Mesenchymal stem cell (in vitro differentiated cells and primary cell): ENCODE results near the gene JMJD7.

Source experiments
- DNase-seq: peaks from one replicate; pipeline ENCODE4 v3.0.0-alpha.2; 2013
- H2AFZ ChIP-seq: one replicate; pipeline ENCODE4 v1.6.1; 2013; ENCODE audit warnings: low read depth, mild to moderate bottlenecking, control low read depth, inconsistent platforms, low read length, moderate library complexity
- H2AK5ac ChIP-seq: 2 replicates; pipeline ENCODE4 v1.6.1; 2013; ENCODE audit warnings: low read length, moderate library complexity, mild to moderate bottlenecking, inconsistent platforms; ENCODE audit not compliant: severe bottlenecking
- H2BK120ac ChIP-seq: one replicate; pipeline ENCODE4 v1.6.1; 2013; ENCODE audit warnings: low read depth, mild to moderate bottlenecking, inconsistent platforms, low read length, moderate library complexity
- H2BK12ac ChIP-seq, 2 experiments: one replicate each; pipeline ENCODE4 v1.6.1; 2013; ENCODE audit warnings: inconsistent platforms in 2 of 2, low read length in 2 of 2, mild to moderate bottlenecking in 2 of 2, moderate library complexity in 2 of 2, control low read depth in 1 of 2
- H2BK15ac ChIP-seq: one replicate; pipeline ENCODE4 v1.6.1; 2013; ENCODE audit warnings: mild to moderate bottlenecking, low read depth, inconsistent platforms; ENCODE audit not compliant: poor library complexity, severe bottlenecking
- H2BK5ac ChIP-seq: 2 replicates; pipeline ENCODE4 v1.6.1; 2013; ENCODE audit warnings: low read depth, mild to moderate bottlenecking, low read length, control low read depth, inconsistent platforms; ENCODE audit not compliant: poor library complexity, severe bottlenecking
- H3K14ac ChIP-seq, 2 experiments: one replicate each; pipeline ENCODE4 v1.6.1; 2013; ENCODE audit warnings: inconsistent platforms in 2 of 2, low read length in 2 of 2, control low read depth in 1 of 2, mild to moderate bottlenecking in 1 of 2, moderate library complexity in 1 of 2
- H3K18ac ChIP-seq, 2 experiments: one replicate each; pipeline ENCODE4 v1.6.1; 2013; ENCODE audit warnings: inconsistent platforms in 2 of 2, low read length in 2 of 2, control low read depth in 1 of 2, low read depth in 1 of 2, mild to moderate bottlenecking in 1 of 2
- H3K23ac ChIP-seq, 2 experiments: one replicate each; pipeline ENCODE4 v1.6.1; 2013; ENCODE audit warnings: inconsistent platforms in 2 of 2, low read length in 2 of 2, mild to moderate bottlenecking in 2 of 2, moderate library complexity in 2 of 2, control low read depth in 1 of 2
- H3K27ac ChIP-seq: 2 replicates; pipeline ENCODE4 v1.5.1; 2013; ENCODE audit warnings: mild to moderate bottlenecking, moderate library complexity, low read length, control low read depth, inconsistent platforms; ENCODE audit not compliant: poor library complexity, severe bottlenecking
- H3K27me3 ChIP-seq, 2 experiments: 2 replicates each; pipeline versions ENCODE4 v1.6.1 to v1.7.0; 2013; ENCODE audit warnings: low read length in 2 of 2, mild to moderate bottlenecking in 2 of 2, moderate library complexity in 2 of 2, control low read depth in 1 of 2, inconsistent platforms in 1 of 2; ENCODE audit not compliant: control insufficient read depth in 1 of 2, insufficient read depth in 1 of 2
- H3K36me3 ChIP-seq, 2 experiments: 2 replicates each; pipeline versions ENCODE4 v1.6.1 to v1.7.0; 2013; ENCODE audit warnings: low read length in 2 of 2, control low read depth in 1 of 2, inconsistent platforms in 1 of 2, low read depth in 1 of 2, mild to moderate bottlenecking in 1 of 2; ENCODE audit not compliant: insufficient read depth in 2 of 2, control insufficient read depth in 1 of 2
- H3K4ac ChIP-seq, 2 experiments: one replicate each; pipeline ENCODE4 v1.6.1; 2013; ENCODE audit warnings: inconsistent platforms in 2 of 2, low read length in 2 of 2, mild to moderate bottlenecking in 2 of 2, moderate library complexity in 2 of 2, control low read depth in 1 of 2, low read depth in 1 of 2
- H3K4me1 ChIP-seq: 2 replicates; pipeline ENCODE4 v1.6.1; 2013; ENCODE audit warnings: low read depth, low read length, control low read depth; ENCODE audit not compliant: control insufficient read depth, insufficient read depth
- H3K4me2 ChIP-seq: 2 replicates; pipeline ENCODE4 v1.6.1; 2013; ENCODE audit warnings: low read length, mild to moderate bottlenecking, inconsistent platforms; ENCODE audit not compliant: poor library complexity, severe bottlenecking
- H3K4me3 ChIP-seq, 2 experiments: 2 replicates each; pipeline versions ENCODE4 v1.5.1 to v1.7.0; 2013; ENCODE audit warnings: low read length in 2 of 2, mild to moderate bottlenecking in 2 of 2, control low read depth in 1 of 2, low read depth in 1 of 2; ENCODE audit not compliant: insufficient read depth in 1 of 2
- H3K79me1 ChIP-seq: replicated peaks from 2 replicates; pipeline ENCODE4 v1.6.1; 2013; ENCODE audit warnings: mild to moderate bottlenecking, control low read depth, low read length, inconsistent platforms; ENCODE audit not compliant: poor library complexity, severe bottlenecking
- H3K9ac ChIP-seq: 2 replicates; pipeline ENCODE4 v1.7.0; 2013; ENCODE audit warnings: mild to moderate bottlenecking, low read length, moderate library complexity
- H3K9me3 ChIP-seq: 2 replicates; pipeline ENCODE4 v1.7.0; 2013; ENCODE audit warnings: mild to moderate bottlenecking, low read length; ENCODE audit not compliant: control insufficient read depth
- H4K8ac ChIP-seq: one replicate; pipeline ENCODE4 v1.6.1; 2013; ENCODE audit warnings: inconsistent platforms, mild to moderate bottlenecking, low read length, moderate library complexity
- H4K91ac ChIP-seq: one replicate; pipeline ENCODE4 v1.6.1; 2013; ENCODE audit warnings: mild to moderate bottlenecking, low read length, inconsistent platforms
- WGBS: methylation state at CpG from one replicate; pipeline ENCODE4 v1.1.7; 2013; ENCODE audit warnings: mixed read lengths; 5-methylcytosine and 5-hydroxymethylcytosine counted together

JMJD7 gene

GRCh38 chr15:41869770-41870688 lies 42.1 kb downstream of the JMJD7 start:
- Histone ChIP-seq H3K4me1 (peaks cover 26% of the 10 kb centered on the region), H3K9ac (no peak overlapping the region), H3K4me3 (no peak overlapping the region), H3K23ac (no peak overlapping the region), H2AK5ac (no peak overlapping the region), H2BK120ac (no peak overlapping the region), H3K18ac (no peak overlapping the region), H2BK15ac (no peak overlapping the region), H3K27me3 (peaks cover 0 to 34% of the 10 kb centered on the region in 2 experiments), H3K27ac (no peak overlapping the region), H4K91ac (no peak overlapping the region), H3K14ac (peak overlapping the region in 1 of 2 experiments; percentile 68), H3K9me3 (no peaks in the 10 kb centered on the region), H3K36me3 (peaks cover 0 to 61% of the 10 kb centered on the region in 2 experiments), H2BK5ac (peak overlapping the region; percentile 4), H3K79me1 (no peaks in the 10 kb centered on the region), H2AFZ (no peak overlapping the region), H4K8ac (peak overlapping the region; percentile 16), H3K4ac (no peak overlapping the region), H2BK12ac (no peak overlapping the region), H3K4me2 (no peak overlapping the region)
- 90% methylated on average over 42 of the region's 42 CpGs for WGBS
- DNase-seq = no peak

- H4K91ac ChIP-seq = no peak overlapping the region
- H3K4me1 ChIP-seq = peaks cover 26% of the 10 kb centered on the region
- no peak overlapping the region for H3K4me2 ChIP-seq
Observed at GRCh38 chr15:41870689-41871081, 42.8 kb downstream of the JMJD7 start.

GRCh38 chr15:41871175-41871905 lies 43.4 kb downstream of the JMJD7 start:
- no peak overlapping the region for H2BK5ac ChIP-seq
- 91% methylated on average over 19 of the region's 19 CpGs for WGBS

More at GRCh38 chr15:41870689-41871081, 42.8 kb downstream of the JMJD7 start:
- Histone ChIP-seq H3K27ac (peak overlapping the region; percentile 8), H3K9ac (no peak overlapping the region), H2BK15ac (no peak overlapping the region), H2BK5ac (peak overlapping the region; percentile 4), H2BK12ac (no peak overlapping the region), H2BK120ac (no peak overlapping the region), H2AFZ (no peak overlapping the region), H3K79me1 (no peaks in the 10 kb centered on the region), H3K4me3 (no peak overlapping the region), H3K4ac (no peak overlapping the region), H2AK5ac (no peak overlapping the region), H3K9me3 (no peaks in the 10 kb centered on the region), H4K8ac (no peak overlapping the region), H3K14ac (peak overlapping the region in 1 of 2 experiments; percentile 37), H3K36me3 (peaks cover 0 to 64% of the 10 kb centered on the region in 2 experiments), H3K23ac (no peak overlapping the region), H3K18ac (no peak overlapping the region), H3K27me3 (peaks cover 0 to 41% of the 10 kb centered on the region in 2 experiments)
- WGBS = 73% methylated on average over 9 of the region's 9 CpGs
- peak; percentile 41 for DNase-seq

More at GRCh38 chr15:41871175-41871905, 43.4 kb downstream of the JMJD7 start:
- no peak for DNase-seq
- H3K23ac ChIP-seq = no peak overlapping the region
- no peak overlapping the region for H3K9ac ChIP-seq
- no peak overlapping the region for H4K8ac ChIP-seq
- H3K4me1 ChIP-seq = peaks cover 26% of the 10 kb centered on the region
- no peak overlapping the region for H2AFZ ChIP-seq
- H3K4me2 ChIP-seq = no peak overlapping the region
- H3K36me3 ChIP-seq = peaks cover 0 to 64% of the 10 kb centered on the region in 2 experiments
- H3K4ac ChIP-seq = no peak overlapping the region
- H3K79me1 ChIP-seq = no peaks in the 10 kb centered on the region
- no peaks in the 10 kb centered on the region for H3K9me3 ChIP-seq
- no peak overlapping the region for H2AK5ac ChIP-seq
- H2BK15ac ChIP-seq = no peak overlapping the region
- no peak overlapping the region for H3K14ac ChIP-seq
- H2BK120ac ChIP-seq = no peak overlapping the region
- H4K91ac ChIP-seq = no peak overlapping the region
- no peak overlapping the region for H2BK12ac ChIP-seq
- no peak overlapping the region for H3K18ac ChIP-seq
- H3K27me3 ChIP-seq = peaks cover 0 to 41% of the 10 kb centered on the region in 2 experiments
- no peak overlapping the region for H3K4me3 ChIP-seq
- peak overlapping the region; percentile 8 for H3K27ac ChIP-seq
